Karpas-422 (cell line): ENCODE results near the gene IQSEC1. TPM values are rescaled to one million over a fixed set of nuclear protein-coding genes. Genes with fewer than 3 reads are reported as not detected.

Experiments
- DNase-seq: peaks from one replicate; pipeline ENCODE4 v3.0.0-alpha.2; 2015
- H2AFZ ChIP-seq: fragments of 200-600 bp; sonication (generic); 2 replicates; pipeline ENCODE4 v1.6.1; 2014; ENCODE audit warnings: antibody characterized with exemption, low read length, mixed read lengths
- H3K27ac ChIP-seq: fragments of 200-600 bp; sonication (generic); 2 replicates; pipeline ENCODE4 v1.5.1; 2014; ENCODE audit warnings: mild to moderate bottlenecking, low read length, moderate library complexity
- H3K27me3 ChIP-seq: fragments of 200-600 bp; sonication (generic); 2 replicates; pipeline ENCODE4 v1.6.1; 2014; ENCODE audit warnings: low read length, mixed read lengths
- H3K36me3 ChIP-seq: fragments of 200-600 bp; sonication (generic); 2 replicates; pipeline ENCODE4 v1.6.1; 2014; ENCODE audit warnings: low read length, mixed read lengths; ENCODE audit not compliant: insufficient read depth
- H3K4me1 ChIP-seq: fragments of 200-600 bp; sonication (generic); 2 replicates; pipeline ENCODE4 v1.6.1; 2014; ENCODE audit warnings: mild to moderate bottlenecking, low read length, mixed read lengths
- H3K4me2 ChIP-seq: fragments of 200-600 bp; sonication (generic); 2 replicates; pipeline ENCODE4 v1.6.1; 2014; ENCODE audit warnings: low read length, low read depth, mild to moderate bottlenecking; ENCODE audit not compliant: poor library complexity, severe bottlenecking
- H3K4me3 ChIP-seq: fragments of 200-600 bp; sonication (generic); 2 replicates; pipeline ENCODE4 v1.5.1; 2014; ENCODE audit warnings: mild to moderate bottlenecking, antibody characterized with exemption, low read length, mixed read lengths
- H3K79me2 ChIP-seq: fragments of 200-600 bp; sonication (generic); 2 replicates; pipeline ENCODE4 v1.6.1; 2014; ENCODE audit warnings: mild to moderate bottlenecking, low read length, mixed read lengths
- H3K9ac ChIP-seq: fragments of 200-600 bp; sonication (generic); 2 replicates; pipeline ENCODE4 v1.6.0; 2014; ENCODE audit warnings: low read length
- H3K9me2 ChIP-seq: fragments of 200-600 bp; sonication (generic), shearing (Covaris generic); replicated peaks from 2 replicates; pipeline ENCODE4 v1.6.0; 2014; ENCODE audit warnings: mild to moderate bottlenecking, low read length, moderate library complexity; ENCODE audit not compliant: insufficient read depth
- H3K9me3 ChIP-seq: fragments of 300-700, 200-600 bp; sonication (generic); 2 replicates; pipeline ENCODE4 v1.6.1; 2014; ENCODE audit warnings: low read length, mixed read lengths
- H4K20me1 ChIP-seq: fragments of 200-600 bp; sonication (generic); 2 replicates; pipeline ENCODE4 v1.6.1; 2014; ENCODE audit warnings: mild to moderate bottlenecking, antibody characterized with exemption, low read length, low read depth; ENCODE audit not compliant: insufficient read depth
- total RNA-seq: library from RNA; depleted of rRNA; stranded (reverse); fragments of >200 nt; shearing (Covaris generic); gene quantifications from 2 replicates; pipeline ENCODE4 v1.2.3, GENCODE V29; 2014; ENCODE audit warnings: low replicate concordance

The IQSEC1 gene
- total RNA-seq, 1 experiment from 2014 or later: 4.7 TPM

- no peak overlapping the region for H3K9ac ChIP-seq
- H3K27ac ChIP-seq: no peak overlapping the region
- DNase-seq: no peak
- H3K27me3 ChIP-seq: no peaks in the 10 kb centered on the region
- no peaks in the 10 kb centered on the region for H4K20me1 ChIP-seq
- no peaks in the 10 kb centered on the region for H3K9me2 ChIP-seq
- H3K4me3 ChIP-seq: no peak overlapping the region
- H2AFZ ChIP-seq: no peak overlapping the region
- H3K4me1 ChIP-seq: peaks cover 32% of the 10 kb centered on the region
- H3K4me2 ChIP-seq: peak overlapping the region; percentile 33
- H3K36me3 ChIP-seq: no peaks in the 10 kb centered on the region
- no peaks in the 10 kb centered on the region for H3K9me3 ChIP-seq
- no peaks in the 10 kb centered on the region for H3K79me2 ChIP-seq
These were observed 201.7 kb downstream of the IQSEC1 start for GRCh38 chr3:12871404-12871983.

GRCh38 chr3:12870942-12871341 lies 202.3 kb downstream of the IQSEC1 start:
- no peak overlapping the region for H2AFZ ChIP-seq
- peak overlapping the region; percentile 29; the same call in 1 of the 2 replicates for H3K4me3 ChIP-seq
- peak overlapping the region; percentile 33 for H3K4me2 ChIP-seq
- H3K27me3 ChIP-seq: no peaks in the 10 kb centered on the region
- peak overlapping the region; percentile 40 for H3K9ac ChIP-seq
- no peaks in the 10 kb centered on the region for H3K36me3 ChIP-seq
- no peaks in the 10 kb centered on the region; the same call in 1 of the 2 replicates for H3K9me3 ChIP-seq
- no peaks in the 10 kb centered on the region for H3K79me2 ChIP-seq
- DNase-seq: peak; percentile 73
- no peaks in the 10 kb centered on the region for H3K9me2 ChIP-seq
- H4K20me1 ChIP-seq: no peaks in the 10 kb centered on the region
- H3K27ac ChIP-seq: no peak overlapping the region
- peaks cover 32% of the 10 kb centered on the region for H3K4me1 ChIP-seq

GRCh38 chr3:12869035-12869621 lies 204.1 kb downstream of the IQSEC1 start:
- Histone ChIP-seq H3K4me3 (no peak overlapping the region), H3K4me1 (peaks cover 32% of the 10 kb centered on the region), H2AFZ (no peak overlapping the region), H4K20me1 (no peaks in the 10 kb centered on the region), H3K9ac (no peak overlapping the region), H3K27me3 (no peaks in the 10 kb centered on the region), H3K79me2 (no peaks in the 10 kb centered on the region), H3K9me2 (no peaks in the 10 kb centered on the region), H3K9me3 (no peaks in the 10 kb centered on the region; the same call in 1 of the 2 replicates), H3K27ac (no peak overlapping the region), H3K36me3 (no peaks in the 10 kb centered on the region), H3K4me2 (no peak overlapping the region)
- DNase-seq: peak; percentile 61

GRCh38 chr3:12868039-12869034 lies 204.9 kb downstream of the IQSEC1 start:
- no peaks in the 10 kb centered on the region for H3K36me3 ChIP-seq
- peak; percentile 87 for DNase-seq
- H3K9me3 ChIP-seq: no peaks in the 10 kb centered on the region; the same call in 1 of the 2 replicates
- H3K79me2 ChIP-seq: no peaks in the 10 kb centered on the region
- H4K20me1 ChIP-seq: no peaks in the 10 kb centered on the region
- no peaks in the 10 kb centered on the region for H3K9me2 ChIP-seq
- no peak overlapping the region for H2AFZ ChIP-seq
- peaks cover 32% of the 10 kb centered on the region for H3K4me1 ChIP-seq
- no peak overlapping the region for H3K27ac ChIP-seq
- H3K9ac ChIP-seq: no peak overlapping the region
- H3K4me3 ChIP-seq: peak overlapping the region; percentile 18; the same call in 1 of the 2 replicates
- H3K27me3 ChIP-seq: no peaks in the 10 kb centered on the region
- H3K4me2 ChIP-seq: no peak overlapping the region

- no peaks in the 10 kb centered on the region; the same call in 1 of the 2 replicates for H3K9me3 ChIP-seq
- no peaks in the 10 kb centered on the region for H3K36me3 ChIP-seq
- H3K9me2 ChIP-seq: no peaks in the 10 kb centered on the region
- no peak overlapping the region for H3K9ac ChIP-seq
- no peak overlapping the region for H2AFZ ChIP-seq
- H3K79me2 ChIP-seq: no peaks in the 10 kb centered on the region
- H3K4me1 ChIP-seq: peaks cover 32% of the 10 kb centered on the region
- H3K4me2 ChIP-seq: no peak overlapping the region
- no peaks in the 10 kb centered on the region for H3K27me3 ChIP-seq
- no peak overlapping the region for H3K27ac ChIP-seq
- DNase-seq: no peak
- no peaks in the 10 kb centered on the region for H4K20me1 ChIP-seq
- no peak overlapping the region for H3K4me3 ChIP-seq
These were observed 206.4 kb downstream of the IQSEC1 start for GRCh38 chr3:12866836-12867235.

GRCh38 chr3:12865271-12865670 lies 208.0 kb downstream of the IQSEC1 start:
- Histone ChIP-seq H3K27me3 (no peaks in the 10 kb centered on the region), H3K4me2 (no peak overlapping the region), H4K20me1 (no peaks in the 10 kb centered on the region), H3K9me2 (no peaks in the 10 kb centered on the region), H2AFZ (no peak overlapping the region), H3K36me3 (no peaks in the 10 kb centered on the region), H3K27ac (no peak overlapping the region), H3K4me1 (peaks cover 20% of the 10 kb centered on the region), H3K4me3 (no peak overlapping the region), H3K9me3 (no peaks in the 10 kb centered on the region; the same call in 1 of the 2 replicates), H3K79me2 (no peaks in the 10 kb centered on the region), H3K9ac (no peak overlapping the region)
- DNase-seq: no peak

DNA sequence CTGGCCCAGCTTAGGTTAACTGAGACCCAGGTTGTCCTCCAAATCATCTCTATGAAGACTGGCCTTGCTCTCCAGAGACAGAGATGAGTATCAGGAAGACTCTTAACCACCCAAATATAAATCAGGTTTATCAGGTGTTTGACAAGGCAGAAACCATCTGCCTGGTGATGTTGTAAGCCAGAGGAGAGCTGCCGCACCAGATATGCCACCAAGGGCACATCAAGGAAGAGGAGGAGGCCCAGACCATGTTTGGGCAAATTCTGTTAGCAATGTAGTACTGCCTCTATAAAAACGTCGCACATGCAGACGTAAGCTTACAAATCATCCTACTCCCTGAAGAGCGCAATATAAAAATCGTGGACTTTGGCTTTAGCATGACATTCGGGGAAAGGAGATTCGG lies 210.8 kb downstream of the IQSEC1 start:
- H3K79me2 ChIP-seq: no peaks in the 10 kb centered on the region
- no peak overlapping the region for H3K4me3 ChIP-seq
- no peak overlapping the region for H3K27ac ChIP-seq
- H3K9me2 ChIP-seq: no peaks in the 10 kb centered on the region
- H4K20me1 ChIP-seq: no peaks in the 10 kb centered on the region
- no peaks in the 10 kb centered on the region for H3K36me3 ChIP-seq
- H3K9me3 ChIP-seq: no peaks in the 10 kb centered on the region; the same call in 1 of the 2 replicates
- H3K4me1 ChIP-seq: no peaks in the 10 kb centered on the region
- DNase-seq: no peak
- H3K4me2 ChIP-seq: no peak overlapping the region
- H2AFZ ChIP-seq: no peak overlapping the region
- H3K9ac ChIP-seq: no peak overlapping the region
- H3K27me3 ChIP-seq: no peaks in the 10 kb centered on the region

GRCh38 chr3:12861611-12862010 lies 211.6 kb downstream of the IQSEC1 start:
- Histone ChIP-seq H3K9me3 (no peaks in the 10 kb centered on the region; the same call in 1 of the 2 replicates), H3K9me2 (no peaks in the 10 kb centered on the region), H2AFZ (no peak overlapping the region), H3K9ac (no peak overlapping the region), H3K4me1 (peaks cover 2% of the 10 kb centered on the region; the same call in 1 of the 2 replicates), H3K36me3 (no peaks in the 10 kb centered on the region), H3K27ac (no peak overlapping the region), H3K4me3 (no peak overlapping the region), H3K79me2 (no peaks in the 10 kb centered on the region), H3K4me2 (no peak overlapping the region), H4K20me1 (no peaks in the 10 kb centered on the region), H3K27me3 (no peaks in the 10 kb centered on the region)
- DNase-seq: no peak
